Nephron (organoid): ENCODE results near the gene MAPK4.
A peak's percentile ranks its signal among the peaks of the same experiment; 100 is the strongest.

Experiments used
- H3K27ac Mint-ChIP-seq, 3 experiments: 2 replicates each; pipeline ENCODE4 v1.8.0; 2020; ENCODE audit warnings: mixed read lengths in 3 of 3, mild to moderate bottlenecking in 2 of 3, moderate library complexity in 1 of 3
- H3K27me3 Mint-ChIP-seq: 2 replicates; pipeline ENCODE4 v1.8.0; 2021; ENCODE audit warnings: low read depth, mild to moderate bottlenecking, moderate library complexity, mixed read lengths
- H3K36me3 Mint-ChIP-seq: 2 replicates; pipeline ENCODE4 v1.8.0; 2020; ENCODE audit warnings: low read depth, mixed read lengths
- H3K4me1 Mint-ChIP-seq: 2 replicates; pipeline ENCODE4 v1.8.0; 2020; ENCODE audit warnings: mixed read lengths
- H3K4me3 Mint-ChIP-seq, 3 experiments: 2 replicates each; pipeline ENCODE4 v1.8.0; 2020; ENCODE audit warnings: mild to moderate bottlenecking in 3 of 3, mixed read lengths in 3 of 3, moderate library complexity in 2 of 3
- H3K9me3 Mint-ChIP-seq: 2 replicates; pipeline ENCODE4 v1.8.0; 2020; ENCODE audit warnings: mixed read lengths
- CTCF ChIP-seq, 3 experiments: fragments of 200-600 bp; sonication (generic); IDR thresholded peaks; one replicate each; pipeline ENCODE4 v1.5.0; 2021; ENCODE audit warnings: antibody characterized with exemption in 3 of 3; ENCODE audit not compliant: unreplicated experiment in 3 of 3

Gene MAPK4

GRCh38 chr18:50656841-50657470, 97.1 kb downstream of the MAPK4 start:
- Mint-ChIP-seq H3K9me3 (no peaks in the 10 kb centered on the region), H3K4me1 (peaks cover 18% of the 10 kb centered on the region), H3K27me3 (peaks cover 9% of the 10 kb centered on the region), H3K4me3 (no peak overlapping the region), H3K36me3 (no peaks in the 10 kb centered on the region), H3K27ac (no peak overlapping the region)
- no peak for TF ChIP-seq CTCF (IDR thresholded peaks at IDR 0.05; ENCODE audit: unreplicated experiment in 3 of 3)

- TF ChIP-seq CTCF (IDR thresholded peaks at IDR 0.05; ENCODE audit: unreplicated experiment in 3 of 3): no peak
- Mint-ChIP-seq H3K27ac (no peak overlapping the region), H3K4me1 (peaks cover 31% of the 10 kb centered on the region), H3K9me3 (peaks cover 3% of the 10 kb centered on the region), H3K36me3 (peaks cover 6% of the 10 kb centered on the region), H3K27me3 (peaks cover 9% of the 10 kb centered on the region), H3K4me3 (no peak overlapping the region)
These were observed 98.7 kb downstream of the MAPK4 start for GRCh38 chr18:50658601-50659000.

- no peak for TF ChIP-seq CTCF (IDR thresholded peaks at IDR 0.05; ENCODE audit: unreplicated experiment in 3 of 3)
- peak overlapping the region in 1 of 3 experiments; percentile 4 for H3K27ac Mint-ChIP-seq
- peaks cover 9% of the 10 kb centered on the region for H3K27me3 Mint-ChIP-seq
- H3K9me3 Mint-ChIP-seq: peaks cover 3% of the 10 kb centered on the region
- H3K4me1 Mint-ChIP-seq: peaks cover 29% of the 10 kb centered on the region
- peaks cover 6% of the 10 kb centered on the region for H3K36me3 Mint-ChIP-seq
- H3K4me3 Mint-ChIP-seq: no peak overlapping the region
These were observed 99.5 kb downstream of the MAPK4 start for GRCh38 chr18:50659091-50660003.

- H3K27me3 Mint-ChIP-seq: peaks cover 11% of the 10 kb centered on the region
- H3K9me3 Mint-ChIP-seq: peaks cover 3% of the 10 kb centered on the region
- H3K4me3 Mint-ChIP-seq: no peak overlapping the region
- H3K27ac Mint-ChIP-seq: no peak overlapping the region
- H3K36me3 Mint-ChIP-seq: peaks cover 13% of the 10 kb centered on the region
- H3K4me1 Mint-ChIP-seq: peaks cover 31% of the 10 kb centered on the region
- no peak for TF ChIP-seq CTCF (IDR thresholded peaks at IDR 0.05; ENCODE audit: unreplicated experiment in 3 of 3)
These were observed 101.1 kb downstream of the MAPK4 start for GRCh38 chr18:50661013-50661412.

- peaks cover 13% of the 10 kb centered on the region for H3K36me3 Mint-ChIP-seq
- peaks cover 38% of the 10 kb centered on the region for H3K4me1 Mint-ChIP-seq
- no peak overlapping the region for H3K4me3 Mint-ChIP-seq
- peak; percentile 31 to 56 (median 38) for TF ChIP-seq CTCF (IDR thresholded peaks at IDR 0.05; ENCODE audit: unreplicated experiment in 3 of 3)
- H3K27ac Mint-ChIP-seq: peak overlapping the region in 1 of 3 experiments; percentile 84
- peaks cover 10% of the 10 kb centered on the region for H3K27me3 Mint-ChIP-seq
- H3K9me3 Mint-ChIP-seq: peaks cover 3% of the 10 kb centered on the region
These were observed 102.3 kb downstream of the MAPK4 start for GRCh38 chr18:50662177-50662576.
